WERI-Rb-1 (cell line): ENCODE measurements around the gene NAV2.
A peak's percentile ranks its signal among the peaks of the same experiment; 100 is the strongest.

Experiments used
- DNase-seq: peaks from one replicate; pipeline ENCODE4 v3.0.0-alpha.2; 2020
- H3K27ac ChIP-seq: fragments of 250-450 bp; sonication (Bioruptor Pico); 2 replicates; pipeline ENCODE4 v1.5.1; 2020; ENCODE audit warnings: mild to moderate bottlenecking, moderate library complexity
- H3K27me3 ChIP-seq: fragments of 250-450 bp; sonication (Bioruptor Pico); 2 replicates; pipeline ENCODE4 v1.5.1; 2021; ENCODE audit warnings: mild to moderate bottlenecking, low read depth, moderate library complexity; ENCODE audit not compliant: insufficient read depth, severe bottlenecking
- H3K36me3 ChIP-seq: fragments of 250-450 bp; sonication (Bioruptor Pico); 2 replicates; pipeline ENCODE4 v1.5.1; 2020; ENCODE audit warnings: mild to moderate bottlenecking, moderate library complexity
- H3K4me3 ChIP-seq: 2 replicates; pipeline ENCODE4 v1.5.1; 2011; ENCODE audit warnings: low read depth, mild to moderate bottlenecking, control low read depth, low read length
- H3K9me3 ChIP-seq: fragments of 250-450 bp; sonication (Bioruptor Pico); 2 replicates; pipeline ENCODE4 v1.5.1; 2021; ENCODE audit warnings: mild to moderate bottlenecking, moderate library complexity; ENCODE audit not compliant: severe bottlenecking
- TF ChIP-seq, protein P1 (sequence below): IDR thresholded peaks from 2 replicates; pipeline ENCODE4 v1.5.1; 2011; ENCODE audit warnings: low read depth, mild to moderate bottlenecking, control low read depth, inconsistent platforms, low read length

The NAV2 gene

DNA sequence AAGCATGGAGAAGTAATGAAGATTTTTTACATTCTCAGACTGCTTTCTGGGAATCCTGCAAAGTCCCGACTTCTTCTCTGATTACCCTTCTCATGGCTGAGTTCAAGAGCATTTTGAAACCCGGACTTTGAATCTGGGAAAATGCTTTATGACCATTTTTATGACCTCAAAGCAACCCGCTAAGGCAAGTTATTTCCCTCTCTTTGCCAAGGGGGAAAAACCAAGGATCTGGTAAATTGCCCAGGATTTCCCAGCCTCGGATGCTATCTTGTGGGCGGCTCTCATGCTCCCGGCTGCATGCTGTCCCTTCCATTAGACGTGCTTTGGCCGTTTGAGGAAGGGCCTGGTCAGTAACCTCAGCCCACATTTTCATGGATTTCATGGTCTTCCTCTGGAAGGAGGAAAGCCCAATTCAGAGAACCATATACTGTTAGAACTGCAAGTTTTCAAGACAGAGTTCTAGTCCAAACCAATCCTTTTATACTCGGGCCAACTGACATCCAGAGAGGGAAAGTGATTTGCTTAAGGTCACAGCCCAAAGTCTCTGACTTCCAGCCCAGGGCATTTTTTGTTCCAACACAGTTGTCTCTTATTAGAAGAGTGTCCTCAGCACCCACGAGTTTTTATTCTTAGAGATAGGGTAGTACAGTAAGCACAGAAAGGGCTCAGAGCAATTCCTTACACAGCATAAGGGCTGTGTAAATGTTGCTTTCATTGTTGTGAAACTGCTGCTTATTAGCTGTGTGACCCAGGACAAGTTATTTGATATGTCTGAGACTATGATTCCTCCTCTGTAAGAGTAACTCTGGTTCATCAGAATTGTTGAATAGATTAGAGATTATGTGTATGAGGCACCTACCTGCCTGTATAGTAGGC lies 77.4 kb downstream of the NAV2 start:
- H3K27ac ChIP-seq = no peak overlapping the region
- H3K4me3 ChIP-seq = no peak overlapping the region
- no peaks in the 10 kb centered on the region for H3K9me3 ChIP-seq
- TF ChIP-seq, protein P1, sequence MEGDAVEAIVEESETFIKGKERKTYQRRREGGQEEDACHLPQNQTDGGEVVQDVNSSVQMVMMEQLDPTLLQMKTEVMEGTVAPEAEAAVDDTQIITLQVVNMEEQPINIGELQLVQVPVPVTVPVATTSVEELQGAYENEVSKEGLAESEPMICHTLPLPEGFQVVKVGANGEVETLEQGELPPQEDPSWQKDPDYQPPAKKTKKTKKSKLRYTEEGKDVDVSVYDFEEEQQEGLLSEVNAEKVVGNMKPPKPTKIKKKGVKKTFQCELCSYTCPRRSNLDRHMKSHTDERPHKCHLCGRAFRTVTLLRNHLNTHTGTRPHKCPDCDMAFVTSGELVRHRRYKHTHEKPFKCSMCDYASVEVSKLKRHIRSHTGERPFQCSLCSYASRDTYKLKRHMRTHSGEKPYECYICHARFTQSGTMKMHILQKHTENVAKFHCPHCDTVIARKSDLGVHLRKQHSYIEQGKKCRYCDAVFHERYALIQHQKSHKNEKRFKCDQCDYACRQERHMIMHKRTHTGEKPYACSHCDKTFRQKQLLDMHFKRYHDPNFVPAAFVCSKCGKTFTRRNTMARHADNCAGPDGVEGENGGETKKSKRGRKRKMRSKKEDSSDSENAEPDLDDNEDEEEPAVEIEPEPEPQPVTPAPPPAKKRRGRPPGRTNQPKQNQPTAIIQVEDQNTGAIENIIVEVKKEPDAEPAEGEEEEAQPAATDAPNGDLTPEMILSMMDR = no peak
- DNase-seq = no peak
- no peaks in the 10 kb centered on the region for H3K36me3 ChIP-seq
- H3K27me3 ChIP-seq = peaks cover 61% of the 10 kb centered on the region

DNA sequence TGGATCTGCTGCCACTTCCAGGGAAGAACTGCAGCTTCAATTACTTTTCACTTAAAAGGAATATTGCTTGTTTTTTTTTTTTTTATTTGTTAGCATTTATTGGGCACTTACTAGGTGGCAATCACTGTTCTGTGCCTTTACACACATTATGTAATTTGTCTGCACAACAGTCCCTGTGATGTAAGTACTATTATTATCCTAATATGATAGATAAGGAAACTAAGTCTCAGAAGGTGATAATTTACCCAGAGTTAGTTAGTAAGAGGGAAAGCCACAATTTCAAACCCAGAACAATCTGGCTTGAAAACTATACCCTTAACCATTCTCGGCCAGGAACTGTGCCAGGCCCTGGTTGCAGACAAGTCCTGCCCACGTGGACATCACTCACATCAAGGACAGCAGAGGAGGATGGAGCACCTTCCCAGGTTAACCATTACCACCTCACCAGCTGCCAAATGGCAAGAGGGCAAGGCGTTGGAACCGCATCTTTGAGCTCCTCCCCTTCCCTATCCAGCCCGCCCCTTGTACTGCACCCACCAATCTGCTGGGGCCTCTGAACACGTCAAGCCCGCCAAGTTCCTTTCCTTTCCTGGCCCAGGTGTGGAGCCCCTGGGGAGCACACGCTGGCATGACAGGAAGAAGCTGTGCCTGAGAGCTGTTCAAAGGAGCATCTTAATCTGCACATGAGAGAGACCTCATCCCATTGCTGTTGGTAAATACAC lies 78.4 kb downstream of the NAV2 start:
- DNase-seq = no peak
- H3K27ac ChIP-seq = no peak overlapping the region
- no peak overlapping the region for H3K4me3 ChIP-seq
- TF ChIP-seq, protein P1 = no peak
- H3K9me3 ChIP-seq = no peaks in the 10 kb centered on the region
- peaks cover 59% of the 10 kb centered on the region for H3K27me3 ChIP-seq
- H3K36me3 ChIP-seq = no peaks in the 10 kb centered on the region

DNA sequence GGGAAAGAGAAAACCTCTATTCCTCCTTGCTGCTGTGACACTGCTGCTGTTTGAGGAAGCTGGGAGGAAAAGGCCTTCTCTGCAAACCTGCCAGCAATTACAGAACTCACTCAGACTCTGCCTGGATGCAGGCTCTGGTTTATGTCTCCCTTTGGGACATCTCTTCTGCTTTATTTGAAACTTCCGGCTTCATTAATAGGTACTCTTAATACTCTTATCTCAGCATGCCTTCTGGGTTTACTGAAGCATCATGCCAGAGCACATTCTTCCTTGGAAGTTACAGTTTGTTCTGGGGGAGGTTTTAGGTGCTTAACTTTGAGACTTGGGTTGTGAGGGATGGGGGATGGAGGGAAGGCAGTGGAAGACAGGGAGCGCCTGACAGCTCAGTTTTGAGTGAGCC lies 79.9 kb downstream of the NAV2 start:
- H3K4me3 ChIP-seq = no peak overlapping the region
- no peak for DNase-seq

DNA sequence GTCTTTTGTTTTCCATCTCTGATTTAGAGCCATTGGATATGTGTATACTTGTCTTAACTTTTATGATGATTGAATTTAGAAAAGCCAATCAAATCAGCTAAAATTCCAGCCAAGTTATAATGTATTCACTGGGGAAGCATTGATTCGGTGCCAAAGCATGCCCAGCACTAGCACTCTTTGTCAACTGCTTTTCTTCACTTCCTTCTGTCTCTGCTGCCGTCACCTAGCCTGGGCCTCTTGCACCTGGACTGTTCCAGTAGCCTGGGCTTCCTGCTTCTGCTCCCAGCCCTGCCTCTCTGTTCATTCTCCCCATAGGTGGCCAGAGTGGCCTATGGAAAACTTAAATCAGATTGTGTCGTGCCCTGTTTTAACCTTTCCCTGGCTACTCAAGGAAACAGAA lies 80.7 kb downstream of the NAV2 start:
- DNase-seq = peak; percentile 19
- Histone ChIP-seq H3K9me3 (no peaks in the 10 kb centered on the region), H3K4me3 (no peak overlapping the region), H3K36me3 (no peaks in the 10 kb centered on the region), H3K27me3 (peaks cover 55% of the 10 kb centered on the region), H3K27ac (no peak overlapping the region)
- TF ChIP-seq, protein P1 = no peak

More for the DNA sequence above, 79.9 kb downstream of the NAV2 start:
- Histone ChIP-seq H3K36me3 (no peaks in the 10 kb centered on the region), H3K27ac (no peak overlapping the region), H3K9me3 (no peaks in the 10 kb centered on the region), H3K27me3 (peaks cover 57% of the 10 kb centered on the region)
- TF ChIP-seq, protein P1 = no peak

DNA sequence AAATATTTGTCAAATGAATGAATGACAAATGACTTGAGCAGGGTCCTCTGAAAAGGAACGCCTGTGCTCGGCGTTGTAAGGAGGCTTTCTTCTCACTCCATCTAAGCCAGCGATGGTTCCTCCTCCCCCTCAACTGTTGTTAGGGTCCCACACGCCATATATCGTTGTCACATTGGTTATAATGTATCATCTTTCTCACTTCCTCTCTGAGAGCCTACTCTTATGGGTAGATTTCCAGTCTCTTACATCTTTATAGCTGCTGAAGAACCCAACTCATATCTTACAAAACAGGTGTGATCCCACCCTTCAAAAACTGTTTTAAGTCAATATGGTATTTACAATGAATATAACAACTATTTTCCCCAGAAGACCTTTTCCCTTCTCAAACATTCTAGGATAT lies 81.5 kb downstream of the NAV2 start:
- TF ChIP-seq, protein P1 = no peak
- no peak overlapping the region for H3K27ac ChIP-seq
- H3K4me3 ChIP-seq = no peak overlapping the region
- H3K9me3 ChIP-seq = no peaks in the 10 kb centered on the region
- no peaks in the 10 kb centered on the region for H3K36me3 ChIP-seq
- no peak for DNase-seq
- H3K27me3 ChIP-seq = peaks cover 49% of the 10 kb centered on the region
